VCaP (cell line): ENCODE results near the gene ME1.

Experiments used
- H3K27ac ChIP-seq: fragments of 450-650 bp; 2 replicates; pipeline ENCODE4 v1.5.1; 2017
- TF ChIP-seq, protein P1 (sequence below): fragments of 450-650 bp; conservative IDR thresholded peaks from 2 replicates; pipeline ENCODE4 v1.5.1; 2017; ENCODE audit warnings: mild to moderate bottlenecking, moderate library complexity

The ME1 gene

DNA sequence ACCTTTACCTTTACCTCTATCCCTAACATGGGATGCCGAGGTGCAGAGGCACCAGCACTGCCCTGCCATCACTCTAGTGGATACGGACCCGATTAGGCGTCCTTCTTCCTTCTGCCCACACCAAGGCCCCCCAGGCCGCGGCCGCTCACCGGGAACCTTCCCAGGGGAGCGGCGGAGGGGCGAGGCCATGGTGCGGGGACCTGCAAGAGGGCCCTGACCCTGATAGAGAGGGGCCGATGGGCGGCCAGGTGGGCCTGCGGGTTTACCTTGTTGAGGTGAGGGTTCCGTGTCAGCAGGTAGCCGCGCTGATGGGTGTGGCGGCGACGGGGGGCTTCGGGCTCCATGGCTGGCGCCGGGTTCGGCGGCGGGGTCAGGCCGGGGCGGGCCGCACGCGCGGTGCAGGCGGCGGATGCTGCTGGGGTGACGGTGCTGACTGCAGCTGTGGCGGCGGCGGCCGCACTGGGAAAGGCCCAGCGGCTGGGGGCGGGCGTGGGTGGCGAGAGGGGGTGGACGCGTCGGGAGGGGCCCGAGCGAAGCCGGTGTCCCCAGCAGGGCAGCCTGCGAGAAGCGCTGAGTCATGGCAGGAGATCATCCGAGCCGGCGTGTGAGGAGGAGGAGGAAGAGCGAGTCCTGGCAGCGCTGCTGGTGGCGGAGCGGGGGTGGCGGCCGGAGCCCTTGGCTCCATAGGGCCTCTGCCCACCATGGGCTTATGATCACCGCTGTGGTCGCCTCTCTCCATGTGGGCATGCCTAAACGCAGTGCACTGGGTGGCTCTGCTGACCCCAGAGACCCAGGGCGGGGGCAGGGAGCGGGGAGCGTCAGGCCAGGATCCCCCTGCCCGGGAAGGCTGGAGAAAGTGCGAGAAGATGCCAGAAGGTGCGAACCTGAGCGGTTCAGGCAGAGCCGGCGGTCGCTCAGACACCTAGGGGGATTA, at the start of gene ME1:
ME1 (minus strand) TSS at position 441 of the 934 bp plus-strand sequence; CDS start at position 344, 97 bp downstream.
- TF ChIP-seq, protein P1, sequence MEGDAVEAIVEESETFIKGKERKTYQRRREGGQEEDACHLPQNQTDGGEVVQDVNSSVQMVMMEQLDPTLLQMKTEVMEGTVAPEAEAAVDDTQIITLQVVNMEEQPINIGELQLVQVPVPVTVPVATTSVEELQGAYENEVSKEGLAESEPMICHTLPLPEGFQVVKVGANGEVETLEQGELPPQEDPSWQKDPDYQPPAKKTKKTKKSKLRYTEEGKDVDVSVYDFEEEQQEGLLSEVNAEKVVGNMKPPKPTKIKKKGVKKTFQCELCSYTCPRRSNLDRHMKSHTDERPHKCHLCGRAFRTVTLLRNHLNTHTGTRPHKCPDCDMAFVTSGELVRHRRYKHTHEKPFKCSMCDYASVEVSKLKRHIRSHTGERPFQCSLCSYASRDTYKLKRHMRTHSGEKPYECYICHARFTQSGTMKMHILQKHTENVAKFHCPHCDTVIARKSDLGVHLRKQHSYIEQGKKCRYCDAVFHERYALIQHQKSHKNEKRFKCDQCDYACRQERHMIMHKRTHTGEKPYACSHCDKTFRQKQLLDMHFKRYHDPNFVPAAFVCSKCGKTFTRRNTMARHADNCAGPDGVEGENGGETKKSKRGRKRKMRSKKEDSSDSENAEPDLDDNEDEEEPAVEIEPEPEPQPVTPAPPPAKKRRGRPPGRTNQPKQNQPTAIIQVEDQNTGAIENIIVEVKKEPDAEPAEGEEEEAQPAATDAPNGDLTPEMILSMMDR = no peak
- peak within 1 kb of the TSS; percentile 78 for H3K27ac ChIP-seq

DNA sequence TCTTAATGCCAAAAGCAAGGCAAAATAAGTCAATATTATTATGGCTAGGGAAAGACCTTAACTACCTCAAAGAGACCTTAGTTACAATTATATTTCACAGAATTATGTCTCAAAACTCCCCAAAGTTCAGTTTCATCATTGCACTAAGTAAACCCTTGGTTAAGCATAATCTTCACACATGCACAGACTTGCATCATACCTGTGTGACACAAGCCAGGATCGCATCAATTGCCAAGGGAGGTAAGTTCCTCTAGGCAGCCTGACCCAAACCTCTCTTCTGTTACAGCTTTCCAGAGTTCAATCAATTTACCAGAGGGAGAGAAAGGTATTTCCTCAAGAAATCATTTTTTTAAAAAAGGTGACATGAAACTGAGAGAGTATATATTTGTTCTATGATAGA, 49.6 kb upstream of the ME1 start:
- TF ChIP-seq, protein P1 = no peak

DNA sequence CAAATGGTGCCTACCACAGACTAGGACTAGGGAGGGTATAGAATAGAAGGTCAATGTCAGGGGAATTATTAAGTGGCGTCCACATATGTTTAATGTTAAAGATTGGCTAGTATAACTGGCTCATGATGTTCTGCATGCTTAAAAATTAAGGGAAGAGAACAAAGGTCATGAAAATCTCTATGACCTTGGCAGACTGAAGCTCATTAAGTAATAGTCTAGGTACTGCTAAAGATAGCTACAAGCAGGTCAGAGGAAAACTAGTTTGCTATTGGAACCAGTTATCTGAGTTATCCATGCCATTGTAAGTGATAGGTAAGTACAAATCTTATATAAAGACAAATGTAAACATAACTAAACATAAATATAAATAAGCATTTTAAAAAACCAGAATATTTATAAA, 48.5 kb upstream of the ME1 start:
- H3K27ac ChIP-seq = no peak overlapping the region
- TF ChIP-seq, protein P1 = no peak

More for the DNA sequence above, 49.6 kb upstream of the ME1 start:
- no peak overlapping the region for H3K27ac ChIP-seq

DNA sequence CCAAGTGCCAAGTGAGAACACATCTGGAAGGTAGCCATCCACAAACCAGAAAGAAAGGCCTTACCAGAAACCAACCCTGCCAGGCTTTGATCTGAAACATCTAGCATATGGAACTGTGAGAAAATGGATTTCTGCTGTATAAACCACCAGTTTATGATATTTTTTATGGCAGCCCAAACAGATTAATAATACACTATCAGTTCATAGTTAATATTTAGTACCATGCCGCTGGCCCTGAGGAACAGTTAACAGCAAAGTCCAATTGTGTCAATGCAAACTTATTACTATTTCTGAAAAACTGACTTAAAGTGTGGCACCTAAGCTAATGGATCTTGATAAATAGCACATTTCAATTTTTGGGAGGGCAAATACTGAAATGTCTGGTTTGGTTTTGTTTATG, 46.1 kb upstream of the ME1 start:
- H3K27ac ChIP-seq = no peak overlapping the region
- TF ChIP-seq, protein P1 = no peak

DNA sequence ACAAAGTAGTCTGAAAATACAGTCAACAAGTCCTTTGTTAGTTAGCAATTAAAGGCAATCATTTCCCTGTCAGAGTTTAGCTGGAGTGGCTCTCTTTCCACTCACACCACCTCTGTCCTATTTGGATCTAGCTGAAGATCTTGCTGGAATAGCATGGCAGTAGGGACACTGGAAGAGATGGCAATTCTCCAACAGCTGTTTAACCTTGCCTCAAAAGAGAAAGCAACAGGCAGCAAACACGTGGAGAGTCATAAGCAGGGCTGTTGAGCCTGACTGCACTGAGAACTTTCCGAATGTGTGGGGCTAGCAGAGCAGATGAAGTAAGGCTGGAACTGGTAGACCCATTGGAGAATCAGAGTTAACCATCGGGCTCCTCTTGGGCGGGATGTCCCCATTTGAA, 43.5 kb upstream of the ME1 start:
- no peak overlapping the region for H3K27ac ChIP-seq
- TF ChIP-seq, protein P1 = no peak

DNA sequence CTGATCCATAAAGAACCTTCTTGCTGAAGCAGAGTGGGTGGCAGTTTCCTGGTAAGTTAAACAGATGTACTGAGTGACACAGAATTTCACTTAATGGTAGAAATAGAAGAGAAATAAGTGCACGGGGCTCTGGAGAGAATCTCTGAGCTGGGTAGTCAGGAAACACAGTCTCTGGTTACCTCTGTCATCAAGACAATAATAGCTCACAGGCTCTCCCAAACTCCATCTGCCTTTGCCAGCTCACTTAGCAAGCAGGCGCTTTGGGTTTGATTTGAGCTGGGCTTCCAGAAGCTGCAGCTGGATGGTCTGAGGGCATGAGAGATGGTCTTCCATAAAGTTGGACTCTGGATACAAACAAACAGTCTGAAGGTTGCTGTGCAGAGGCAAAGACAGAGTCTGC, 41.9 kb upstream of the ME1 start:
- H3K27ac ChIP-seq = no peak overlapping the region
- TF ChIP-seq, protein P1 = no peak

DNA sequence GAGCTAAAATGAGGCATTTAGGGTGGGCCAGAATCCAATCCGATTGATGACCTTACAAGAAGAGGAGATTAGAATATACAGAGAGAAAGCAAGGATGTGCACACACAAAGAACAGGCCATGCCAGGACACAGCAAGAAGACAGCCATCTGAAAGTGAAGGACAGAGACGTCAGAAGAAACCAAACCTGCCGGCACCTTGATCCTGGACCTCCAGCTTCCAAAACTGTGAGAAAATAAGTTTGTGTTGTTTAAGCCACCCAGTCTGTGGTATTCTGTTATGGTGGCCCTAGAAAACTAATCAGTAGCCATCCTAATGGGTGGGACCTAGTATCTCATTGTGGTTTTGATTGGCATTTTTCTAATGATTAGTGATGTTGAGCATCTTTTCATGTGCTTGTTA, 39.7 kb upstream of the ME1 start:
- TF ChIP-seq, protein P1 = no peak
- H3K27ac ChIP-seq = no peak overlapping the region
